Activated CD4-positive, alpha-beta memory T cell treated with anti-CD3 and anti-CD28 coated beads for 36 hours (primary cell): ENCODE measurements around the gene TRAF3IP1. TPM values are rescaled to one million over a fixed set of nuclear protein-coding genes. Genes with fewer than 3 reads are reported as not detected.

Experiments used
- CTCF ChIA-PET: fragments of 350-600 bp; sonication (Branson Sonifier 250); formaldehyde crosslinking; loops from one replicate; lab custom pipeline; 2021; ENCODE audit warnings: antibody characterized with exemption, inconsistent platforms; lab: Charles Lee
- POLR2A ChIA-PET: fragments of 350-600 bp; sonication (Branson Sonifier 250); formaldehyde crosslinking; loops from one replicate; lab custom pipeline; 2021; ENCODE audit warnings: antibody characterized with exemption; lab: Charles Lee
- DNase-seq: peaks from one replicate; pipeline ENCODE4 v3.0.0-alpha.2; 2020
- H3K27ac Mint-ChIP-seq: one replicate; pipeline ENCODE4 v1.8.0; 2021; ENCODE audit warnings: mixed read lengths
- H3K27me3 Mint-ChIP-seq: one replicate; pipeline ENCODE4 v1.8.0; 2021; ENCODE audit warnings: mixed read lengths
- H3K36me3 Mint-ChIP-seq: one replicate; pipeline ENCODE4 v1.8.0; 2021; ENCODE audit warnings: mixed read lengths
- H3K4me1 Mint-ChIP-seq: one replicate; pipeline ENCODE4 v1.8.0; 2021; ENCODE audit warnings: low read depth, mixed read lengths
- H3K4me3 Mint-ChIP-seq: one replicate; pipeline ENCODE4 v1.8.0; 2021; ENCODE audit warnings: mild to moderate bottlenecking, mixed read lengths
- H3K9me3 Mint-ChIP-seq: one replicate; pipeline ENCODE4 v1.8.0; 2021; ENCODE audit warnings: mixed read lengths
- intact Hi-C: fragments of 100-400 bp; cut with micrococcal nuclease; formaldehyde crosslinking; loops from one replicate; pipeline ENCODE4 v1.15.1; 2023
- total RNA-seq, 2 experiments: library from RNA; stranded (reverse); gene quantifications; one replicate each; pipeline ENCODE4 v1.2.3, GENCODE V29; 2021

Gene TRAF3IP1
- total RNA-seq, 2 experiments from 2014 or later, result 8.0 to 9.3 TPM

DNA sequence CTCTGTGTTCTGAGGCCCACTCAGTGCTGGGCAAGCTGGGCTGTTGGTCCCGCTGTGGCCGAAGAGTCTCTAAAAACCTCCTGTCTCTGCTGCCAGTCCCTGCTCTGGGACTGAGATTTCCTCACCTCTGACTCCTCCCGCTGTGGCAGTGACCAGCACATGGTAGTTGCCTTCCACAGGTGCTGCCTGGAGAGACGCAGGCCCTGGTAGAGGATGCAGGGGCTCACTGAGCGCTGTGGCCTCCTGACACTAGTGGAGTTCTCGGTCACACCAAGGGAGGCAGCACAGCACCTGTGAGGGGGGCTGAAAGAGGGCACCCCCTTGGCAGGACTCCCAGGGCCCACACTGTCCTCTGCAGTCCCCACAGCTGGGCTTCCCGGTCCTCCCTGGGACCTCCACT is 102.6 kb downstream of the TRAF3IP1 start:
- CTCF ChIA-PET, result no interaction called here
- Mint-ChIP-seq H3K4me1 (peaks cover 13% of the 10 kb centered on the region), H3K9me3 (no peaks in the 10 kb centered on the region), H3K27ac (no peak overlapping the region), H3K27me3 (no peaks in the 10 kb centered on the region), H3K36me3 (peaks cover 5% of the 10 kb centered on the region), H3K4me3 (no peak overlapping the region)
- intact Hi-C loops, result no loop called here
- POLR2A ChIA-PET, result no interaction called here
- no peak for DNase-seq

DNA sequence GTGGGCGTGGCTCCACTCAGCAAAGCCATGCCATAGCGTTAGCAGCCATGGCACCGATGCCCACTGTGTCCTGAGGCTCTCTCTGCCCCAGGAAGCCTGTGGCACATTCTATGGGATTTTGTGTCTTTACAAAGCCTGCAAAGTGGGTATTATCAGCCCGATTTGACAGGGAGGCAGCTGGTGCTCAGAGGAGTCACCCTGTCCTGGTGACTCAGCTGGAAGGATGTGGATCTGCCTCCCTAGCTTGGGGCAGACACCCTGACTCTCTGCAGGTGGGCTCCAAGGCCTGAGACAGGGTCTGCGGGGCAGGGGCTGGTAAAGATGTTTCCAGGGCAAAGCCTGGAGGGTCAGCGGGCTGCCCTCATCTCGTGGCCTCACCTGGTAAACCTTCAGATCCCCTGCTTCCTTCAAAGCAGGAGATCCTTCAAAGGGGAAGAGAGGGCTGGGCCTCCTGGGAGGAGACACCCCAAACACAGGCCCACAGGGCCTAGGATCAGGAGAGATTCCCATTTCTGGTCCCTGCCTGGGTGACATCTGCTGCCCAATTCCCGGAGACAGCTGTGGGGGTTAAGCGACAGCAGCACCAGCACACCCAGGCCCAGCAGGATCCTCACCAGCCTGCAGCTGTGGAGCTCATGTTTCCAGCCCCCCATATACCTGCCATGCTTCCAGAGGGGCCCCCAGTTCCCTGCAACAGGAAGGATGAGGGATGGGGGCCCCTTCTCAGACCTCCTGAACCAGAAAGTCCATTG is 103.4 kb downstream of the TRAF3IP1 start:
- Mint-ChIP-seq H3K36me3 (peaks cover 8% of the 10 kb centered on the region), H3K9me3 (no peaks in the 10 kb centered on the region), H3K4me3 (no peak overlapping the region), H3K27ac (no peak overlapping the region), H3K27me3 (no peaks in the 10 kb centered on the region), H3K4me1 (peaks cover 18% of the 10 kb centered on the region)
- intact Hi-C loops, result no loop called here
- ChIA-PET POLR2A (no interaction called here), CTCF (no interaction called here)
- no peak for DNase-seq

DNA sequence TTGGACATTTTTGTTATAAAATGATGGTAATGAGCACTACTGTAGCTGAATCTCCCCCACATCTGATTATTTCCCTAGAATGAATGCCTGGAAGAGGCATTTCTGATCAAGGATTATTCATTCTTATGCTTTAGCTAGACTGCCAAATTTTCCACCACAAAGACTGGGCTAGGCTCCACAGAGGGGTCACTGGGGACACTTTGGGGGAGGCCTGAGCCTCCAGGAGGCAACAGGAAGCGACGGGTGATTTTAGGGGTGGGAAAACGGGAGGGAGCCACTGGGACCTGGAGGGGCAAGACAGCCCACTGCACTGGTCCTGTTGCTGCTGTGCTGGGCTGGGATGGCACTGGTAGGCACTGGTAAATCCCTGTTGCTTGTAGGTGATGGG is 104.0 kb downstream of the TRAF3IP1 start:
- H3K4me3 Mint-ChIP-seq, result no peak overlapping the region
- ChIA-PET CTCF (no interaction called here), POLR2A (no interaction called here)

DNA sequence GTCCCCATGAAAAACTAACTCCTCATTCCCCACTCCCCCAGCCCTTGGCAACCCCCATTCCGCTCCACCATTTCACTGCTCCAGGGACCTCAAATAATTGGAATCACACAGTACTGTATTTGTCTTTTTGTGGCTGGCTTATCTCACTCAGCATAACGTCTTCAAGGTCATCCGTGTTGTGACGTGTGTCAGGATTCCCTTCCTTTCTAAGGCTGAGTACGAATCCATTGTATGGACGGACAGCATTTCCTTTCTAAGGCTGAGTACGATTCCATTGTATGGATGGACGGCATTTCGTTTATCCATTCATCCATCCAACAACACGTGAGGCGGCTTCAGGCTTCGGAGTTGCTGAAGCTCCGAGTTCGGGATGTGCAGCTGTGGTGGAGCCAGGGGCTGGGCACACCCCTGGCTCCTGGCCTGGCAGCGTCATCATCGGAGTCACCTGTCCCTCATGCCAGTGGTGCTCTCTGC is 105.2 kb downstream of the TRAF3IP1 start:
- Mint-ChIP-seq H3K27me3 (no peaks in the 10 kb centered on the region), H3K4me1 (peaks cover 28% of the 10 kb centered on the region), H3K27ac (peak overlapping the region; percentile 5), H3K4me3 (peak overlapping the region; percentile 81), H3K36me3 (peaks cover 20% of the 10 kb centered on the region), H3K9me3 (peaks cover 6% of the 10 kb centered on the region)
- DNase-seq, result no peak
- CTCF ChIA-PET, result no interaction called here
- POLR2A ChIA-PET, result no interaction called here
- intact Hi-C loops, result loop anchor here (5.0 kb wide), 2 partner anchors 48 to 458 kb away; partner anchors contain the start of gene UBE2F

More for the DNA sequence above, 104.0 kb downstream of the TRAF3IP1 start:
- DNase-seq, result no peak
- Mint-ChIP-seq H3K27me3 (no peaks in the 10 kb centered on the region), H3K36me3 (peaks cover 11% of the 10 kb centered on the region), H3K4me1 (peaks cover 21% of the 10 kb centered on the region), H3K9me3 (no peaks in the 10 kb centered on the region), H3K27ac (no peak overlapping the region)
- intact Hi-C loops, result no loop called here

DNA sequence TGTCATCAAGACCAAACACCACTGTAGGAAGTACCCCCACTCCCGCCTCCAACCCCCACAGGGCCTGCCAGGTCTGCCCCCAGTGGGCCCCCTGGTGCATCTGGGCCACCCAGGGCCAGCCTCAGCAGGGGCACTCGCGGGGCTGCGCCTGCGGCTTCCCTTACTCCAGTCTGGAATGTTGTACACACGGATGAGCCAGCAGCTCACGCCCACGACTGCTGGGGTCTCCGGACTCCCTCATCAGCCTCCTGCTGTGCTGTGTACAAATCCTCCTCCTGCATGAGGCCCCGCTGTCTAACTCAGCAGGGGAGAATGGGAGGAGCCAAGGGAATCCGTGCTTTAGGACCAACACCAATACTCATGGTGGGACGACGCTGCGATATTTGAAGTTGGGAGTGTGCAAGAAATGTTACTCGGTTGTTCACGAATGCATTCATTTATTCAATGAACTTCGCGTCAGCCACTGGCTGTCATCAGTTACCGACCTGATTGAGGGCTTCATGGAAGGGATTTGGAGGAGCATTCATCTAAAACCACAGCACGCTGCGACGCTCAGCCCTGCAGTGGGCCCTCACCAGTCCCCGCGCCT is 105.8 kb downstream of the TRAF3IP1 start:
- ChIA-PET POLR2A (no interaction called here), CTCF (no interaction called here)
- intact Hi-C loops, result loop anchor here (1.0 to 5.0 kb wide), 4 partner anchors 13 to 459 kb away; partner anchors contain the start of genes PER2 and UBE2F
- H3K9me3 Mint-ChIP-seq, result peaks cover 6% of the 10 kb centered on the region
- H3K4me3 Mint-ChIP-seq, result peak overlapping the region; percentile 81
- no peak for DNase-seq
- peaks cover 22% of the 10 kb centered on the region for H3K36me3 Mint-ChIP-seq
- H3K27ac Mint-ChIP-seq, result peak overlapping the region; percentile 79
- H3K4me1 Mint-ChIP-seq, result peaks cover 32% of the 10 kb centered on the region
- H3K27me3 Mint-ChIP-seq, result no peaks in the 10 kb centered on the region

DNA sequence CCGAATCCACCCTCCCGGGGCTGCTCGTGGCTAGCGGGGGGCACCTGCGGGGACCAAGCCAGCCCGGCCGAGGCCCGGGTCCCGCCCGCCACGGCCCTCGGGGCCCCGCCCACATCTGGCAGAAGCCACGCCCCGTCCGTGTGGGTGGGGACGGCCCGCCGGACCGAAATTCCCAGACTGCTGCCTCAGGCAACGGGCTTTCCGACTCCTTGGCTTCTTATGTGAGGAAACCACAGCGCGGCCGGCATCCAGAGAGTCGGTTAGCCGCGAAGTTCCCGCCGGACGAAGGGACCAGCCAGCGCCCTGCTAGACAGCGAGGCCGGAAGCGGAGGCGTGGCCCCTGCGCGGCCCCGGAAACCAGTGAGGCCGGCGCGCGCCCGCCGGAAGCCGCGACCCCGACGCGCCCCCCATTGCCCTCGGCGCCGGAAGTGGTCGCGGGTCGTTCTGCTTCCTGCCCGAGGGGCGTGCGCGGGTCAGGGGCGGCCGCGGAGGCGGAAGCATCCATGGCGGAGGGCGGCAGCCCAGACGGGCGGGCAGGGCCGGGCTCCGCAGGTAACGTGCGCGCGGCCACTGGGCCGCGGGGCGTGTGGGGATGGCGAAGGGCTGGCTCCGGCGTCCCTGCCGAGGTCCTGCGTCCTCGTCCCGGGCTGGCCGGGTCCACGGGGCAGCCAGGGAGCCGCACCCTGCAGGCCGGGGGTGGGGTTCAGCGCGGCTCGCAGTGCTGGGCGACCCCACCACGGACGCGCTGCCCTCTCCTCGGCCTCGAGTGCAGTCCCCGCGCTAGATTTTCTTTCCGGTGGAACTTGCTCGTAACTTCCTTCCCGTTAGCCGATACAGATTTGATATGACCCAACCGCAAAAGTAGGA is 106.5 kb downstream of the TRAF3IP1 start, which contains the start of gene ASB1:
Gene ASB1, plus strand, starts transcription at position 360 of the 867 bp plus-strand sequence. Its CDS starts 144 bp downstream, at position 504.
- Mint-ChIP-seq H3K9me3 (peaks cover 6% of the 10 kb centered on the region), H3K27me3 (no peaks in the 10 kb centered on the region), H3K4me1 (peaks cover 38% of the 10 kb centered on the region), H3K36me3 (peaks cover 22% of the 10 kb centered on the region), H3K27ac (peak within 1 kb of the TSS; percentile 92), H3K4me3 (peak within 1 kb of the TSS; percentile 90)
- ChIA-PET CTCF (no interaction called here), POLR2A (interaction anchor here (2.2 kb wide), 1 partner anchor 13 kb away, joined by 13 read pairs; no protein-coding TSS in a partner anchor)
- DNase-seq, result peak; percentile 86
- intact Hi-C loops, result loop anchor here (1.0 to 5.0 kb wide), 4 partner anchors 12 to 460 kb away; partner anchors contain the start of genes PER2 and UBE2F

DNA sequence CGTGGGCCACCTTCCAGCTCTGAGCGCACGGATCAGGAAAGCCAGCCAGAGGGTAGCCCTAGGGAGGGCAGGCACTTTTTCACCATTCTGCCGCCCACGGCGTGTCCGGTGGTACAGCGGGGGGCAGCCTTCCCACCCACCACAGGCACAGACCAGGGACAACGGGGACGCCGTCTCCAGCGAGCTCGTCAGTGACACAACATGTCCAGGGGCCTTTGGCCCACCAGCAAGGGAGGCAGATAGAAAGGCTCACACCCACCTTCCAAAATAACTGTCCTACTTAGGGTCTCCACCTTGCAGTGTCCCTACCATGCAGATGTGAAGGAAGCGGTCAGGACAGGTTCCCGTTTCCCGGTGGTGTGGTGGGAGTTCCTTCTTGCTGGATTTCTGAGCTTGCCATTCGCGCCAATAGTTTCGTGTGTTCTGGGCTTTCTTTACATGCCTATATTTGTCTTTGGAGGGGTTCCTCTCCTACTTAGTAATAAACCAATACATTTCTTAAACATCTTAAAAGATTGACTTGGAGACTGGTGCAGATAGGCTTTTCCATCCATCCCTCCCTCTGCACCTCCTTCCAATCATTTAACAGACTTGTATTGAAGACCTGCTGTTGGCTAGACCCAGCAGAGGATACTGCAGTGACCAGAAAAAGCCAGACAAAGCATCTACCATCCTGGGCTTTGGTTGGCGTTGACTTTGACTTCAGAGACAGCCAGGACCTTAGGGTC is 107.3 kb downstream of the TRAF3IP1 start:
- no peaks in the 10 kb centered on the region for H3K27me3 Mint-ChIP-seq
- ChIA-PET POLR2A (interaction anchor here (0.6 to 2.2 kb wide), 2 partner anchors 12 to 59 kb away, joined by 3 to 13 read pairs; no protein-coding TSS in a partner anchor), CTCF (no interaction called here)
- peaks cover 38% of the 10 kb centered on the region for H3K4me1 Mint-ChIP-seq
- H3K9me3 Mint-ChIP-seq, result peaks cover 6% of the 10 kb centered on the region
- no peak for DNase-seq
- peak overlapping the region; percentile 90 for H3K4me3 Mint-ChIP-seq
- peak overlapping the region; percentile 92 for H3K27ac Mint-ChIP-seq
- intact Hi-C loops, result loop anchor here (5.0 kb wide), 2 partner anchors 50 to 460 kb away; partner anchors contain the start of gene UBE2F
- H3K36me3 Mint-ChIP-seq, result peaks cover 22% of the 10 kb centered on the region

DNA sequence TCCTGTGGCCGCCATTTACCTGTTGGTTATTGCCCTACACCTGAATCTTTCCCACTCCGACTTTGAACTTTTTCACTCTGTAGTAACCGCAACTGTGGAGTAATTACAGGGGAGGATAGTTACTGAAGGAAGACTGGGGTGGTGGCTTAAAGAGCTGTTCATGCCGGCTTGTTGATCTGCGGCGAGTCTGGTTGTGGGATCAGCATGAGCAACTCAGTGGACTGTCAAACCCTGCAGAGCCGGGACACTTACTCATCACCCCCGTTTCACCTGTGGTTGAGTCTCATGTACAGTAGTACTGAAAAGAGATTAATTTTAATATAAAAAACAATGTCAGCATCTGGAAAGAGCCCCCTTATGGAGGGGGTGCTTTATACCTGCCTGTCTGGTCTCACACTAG is 108.5 kb downstream of the TRAF3IP1 start:
- H3K9me3 Mint-ChIP-seq, result peaks cover 6% of the 10 kb centered on the region
- ChIA-PET CTCF (interaction anchor here (0.6 kb wide), 1 partner anchor 479 kb away, joined by 3 read pairs; no protein-coding TSS in a partner anchor), POLR2A (interaction anchor here (2.2 kb wide), 1 partner anchor 11 kb away, joined by 13 read pairs; no protein-coding TSS in a partner anchor)
- H3K27ac Mint-ChIP-seq, result peak overlapping the region; percentile 45
- DNase-seq, result peak; percentile 21
- H3K36me3 Mint-ChIP-seq, result peaks cover 30% of the 10 kb centered on the region
- H3K4me1 Mint-ChIP-seq, result peaks cover 38% of the 10 kb centered on the region
- H3K4me3 Mint-ChIP-seq, result peak overlapping the region; percentile 13
- H3K27me3 Mint-ChIP-seq, result no peaks in the 10 kb centered on the region
- intact Hi-C loops, result loop anchor here (5.0 kb wide), 2 partner anchors 52 to 462 kb away; partner anchors contain the start of gene UBE2F

DNA sequence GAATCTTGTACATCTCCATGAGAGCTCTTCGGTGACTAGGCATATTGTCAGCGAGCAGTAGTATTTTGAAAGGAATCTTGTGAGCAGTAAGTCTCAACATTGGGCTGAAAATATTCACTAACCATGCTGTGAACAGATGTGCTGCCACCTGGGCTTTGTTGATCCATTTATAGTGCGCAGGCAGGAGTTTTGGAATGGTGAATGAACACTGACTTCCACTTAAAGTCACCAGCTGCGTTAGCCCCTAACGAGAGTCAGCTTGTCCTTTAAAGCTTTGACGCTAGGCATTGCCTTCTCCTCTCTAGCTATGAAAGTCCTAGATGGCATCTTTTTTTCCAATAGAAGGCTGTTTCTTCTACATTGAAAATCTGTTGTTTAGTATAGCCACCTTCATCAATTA is 110.5 kb downstream of the TRAF3IP1 start:
- no peaks in the 10 kb centered on the region for H3K27me3 Mint-ChIP-seq
- DNase-seq, result no peak
- H3K4me3 Mint-ChIP-seq, result no peak overlapping the region
- POLR2A ChIA-PET, result no interaction called here
- peaks cover 38% of the 10 kb centered on the region for H3K4me1 Mint-ChIP-seq
- H3K36me3 Mint-ChIP-seq, result peaks cover 41% of the 10 kb centered on the region
- peaks cover 6% of the 10 kb centered on the region for H3K9me3 Mint-ChIP-seq
- no peak overlapping the region for H3K27ac Mint-ChIP-seq
- intact Hi-C loops, result no loop called here
- CTCF ChIA-PET, result interaction anchor here (1.2 kb wide), 1 partner anchor 74 kb away, joined by 3 read pairs; no protein-coding TSS in a partner anchor

DNA sequence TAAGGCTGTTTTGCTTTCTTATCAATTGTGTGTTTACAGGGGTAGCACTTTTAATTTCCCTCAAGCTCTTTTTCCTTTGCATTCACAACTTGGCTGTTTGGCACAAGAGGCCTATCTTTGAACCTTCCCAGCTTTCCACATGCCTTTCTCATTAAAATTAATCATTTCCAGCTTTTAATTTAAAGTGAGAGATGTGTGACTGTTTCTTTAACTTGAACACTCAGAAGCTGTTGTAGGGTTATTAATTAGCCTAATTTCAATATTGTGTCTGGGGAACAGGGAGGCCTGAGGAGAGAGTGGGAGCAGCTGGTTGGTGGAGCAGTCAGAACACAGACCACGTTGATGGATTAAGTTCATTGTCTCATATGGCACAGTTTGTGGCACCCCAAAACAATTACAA is 111.1 kb downstream of the TRAF3IP1 start:
- Mint-ChIP-seq H3K4me1 (peaks cover 37% of the 10 kb centered on the region), H3K27ac (no peak overlapping the region), H3K4me3 (no peak overlapping the region), H3K9me3 (peaks cover 6% of the 10 kb centered on the region), H3K36me3 (peaks cover 46% of the 10 kb centered on the region), H3K27me3 (no peaks in the 10 kb centered on the region)
- POLR2A ChIA-PET, result no interaction called here
- no peak for DNase-seq
- CTCF ChIA-PET, result interaction anchor here (0.6 to 1.2 kb wide), 2 partner anchors 25 to 74 kb away, joined by 3 read pairs; no protein-coding TSS in a partner anchor
- intact Hi-C loops, result no loop called here
